ENCODE results near the gene SETD3. TPM values are rescaled to one million over a fixed set of nuclear protein-coding genes. Genes with fewer than 3 reads are reported as not detected.

SETD3 gene
- total and polyA plus RNA-seq, 2 of the 8 experiments (the other 6 are each of a cell fraction or from before 2014, with no cell fraction given): 24.0 to 64.0 TPM

GRCh38 chr14:99422228-99423010 lies 58.2 kb downstream of the SETD3 start:
- H3K56ac ChIP-seq (replicated peaks; ENCODE audit: insufficient read length, low read depth, low read length): no peak overlapping the region
- no peak overlapping the region; the same call in 1 of the 2 replicates for H2AK5ac ChIP-seq (ENCODE audit: low read depth, low read length)
- no peak overlapping the region for H3K9ac ChIP-seq (replicated peaks in 1 of 4; ENCODE audit: extremely low read depth in 1 of 4, low read depth in 3 of 4, low read length in 3 of 4)
- no peak overlapping the region for H2AFZ ChIP-seq (ENCODE audit: low read length)
- H2BK15ac ChIP-seq (ENCODE audit: low read length): no peak overlapping the region
- peaks cover 0 to 1% of the 10 kb centered on the region in 2 experiments for H4K20me1 ChIP-seq (replicated peaks in 1 of 2; ENCODE audit: control insufficient read depth in 1 of 2, insufficient read depth in 2 of 2, low read length in 2 of 2)
- H3K36me3 ChIP-seq (ENCODE audit: control insufficient read depth in 2 of 4, insufficient read depth in 4 of 4, low read length in 3 of 4): no peaks in the 10 kb centered on the region
- ChIA-PET POLR2A (ENCODE audit: partially characterized antibody) (interaction anchor here (1.3 kb wide), 1 partner anchor 11 kb away, joined by 3 read pairs; no protein-coding TSS in a partner anchor), CTCF (ENCODE audit: partially characterized antibody) (interaction anchor here (1.2 to 1.7 kb wide), 3 partner anchors 8 to 53 kb away, joined by 3 to 8 read pairs (median 6); no protein-coding TSS in a partner anchor)
- FAIRE-seq (no peak), DNase-seq (ENCODE audit: low read depth in 1 of 2, low spot score in 2 of 2) (no peak)
- H3K4me3 ChIP-seq (ENCODE audit: extremely low read depth in 1 of 4, insufficient read depth in 2 of 4, low read depth in 3 of 4, low read length in 4 of 4): no peak overlapping the region
- no peak overlapping the region for H2BK20ac ChIP-seq (ENCODE audit: low read length)
- H4K91ac ChIP-seq (replicated peaks; ENCODE audit: insufficient read length, low read length): no peak overlapping the region
- H4K5ac ChIP-seq (ENCODE audit: insufficient read length, low read depth, low read length): no peak overlapping the region
- no peak overlapping the region for H3K4me2 ChIP-seq (ENCODE audit: insufficient read depth in 1 of 2, low read depth in 2 of 2, low read length in 2 of 2)
- H3K27me3 ChIP-seq (replicated peaks in 1 of 4; ENCODE audit: control insufficient read depth in 3 of 4, extremely low read depth in 1 of 4, insufficient read depth in 3 of 4, low read length in 3 of 4): no peaks in the 10 kb centered on the region
- no peak overlapping the region for H3K27ac ChIP-seq (ENCODE audit: low read depth, low read length)
- no peak overlapping the region for H2BK5ac ChIP-seq (ENCODE audit: low read depth, low read length)
- peaks cover 0 to 15% of the 10 kb centered on the region in 2 experiments; a peak in 1 of 4 replicates for H3K79me2 ChIP-seq (ENCODE audit: control insufficient read depth in 1 of 2, insufficient read depth in 2 of 2, low read length in 2 of 2)
- WGBS, 2 experiments (ENCODE audit: extremely low coverage in 1 of 2, insufficient coverage in 1 of 2, insufficient read length in 1 of 2, insufficient replicate concordance in 2 of 2, low coverage in 1 of 2, low lambda C conversion rate in 2 of 2, missing lambda C conversion rate in 1 of 2): 95% methylated on average over 7 of the region's 7 CpGs; no CpG with 5 or more reads in 1 of the 2 experiments
- no peaks in the 10 kb centered on the region for H3K23me2 ChIP-seq (ENCODE audit: low read depth, low read length)
- no peak overlapping the region for H3K18ac ChIP-seq (ENCODE audit: extremely low read depth, low read length)
- H3K23ac ChIP-seq (ENCODE audit: insufficient read length): no peak overlapping the region
- peaks cover 3% of the 10 kb centered on the region; the same call in 1 of the 2 replicates for H3K79me1 ChIP-seq (ENCODE audit: low read depth, low read length)
- H3K4me1 ChIP-seq (replicated peaks in 1 of 4; ENCODE audit: control insufficient read depth in 3 of 4, insufficient read depth in 4 of 4, low read length in 3 of 4): peaks cover 2 to 14% (median 10%) of the 10 kb centered on the region in 4 experiments; a peak in 6 of 7 replicates
- no peak overlapping the region for H2BK120ac ChIP-seq (replicated peaks; ENCODE audit: low read depth, low read length)
- H3K14ac ChIP-seq (ENCODE audit: insufficient read length): no peak overlapping the region
- H2BK12ac ChIP-seq (ENCODE audit: low read depth, low read length): no peak overlapping the region
- H3K4ac ChIP-seq (replicated peaks; ENCODE audit: insufficient read length, low read depth, low read length): no peak overlapping the region
- no peaks in the 10 kb centered on the region for H3K9me3 ChIP-seq (ENCODE audit: insufficient read depth in 2 of 2, low read depth in 1 of 2, low read length in 1 of 2)
- no peak overlapping the region for H4K8ac ChIP-seq (ENCODE audit: extremely low read depth, insufficient read depth, low read length)
- no peak for TF ChIP-seq TBP (IDR thresholded peaks at IDR 0.05; ENCODE audit: low read depth, low read length)

All from H1 (cell line).